Spleen (tissue), 11 donors: ENCODE measurements around the gene GINS2. TPM values are rescaled to one million over a fixed set of nuclear protein-coding genes. Genes with fewer than 3 reads are reported as not detected.

Experiments used
- DNase-seq: peaks from one replicate; pipeline ENCODE4 v3.0.0-alpha.2; 2020
- H3K27ac ChIP-seq, 8 donors: fragments of 200-600 bp; sonication (generic) in 7 of 8; 1 replicate in 4 of 8; 2 replicates in 4 of 8; pipeline versions ENCODE4 v1.5.0 to v1.8.0; 2016 to 2021; ENCODE audit warnings: inconsistent platforms in 4 of 8, mild to moderate bottlenecking in 4 of 8, moderate library complexity in 1 of 8
- H3K27me3 ChIP-seq, 7 donors: fragments of 200-600 bp; sonication (generic) in 6 of 7; replicated peaks in 1 of 7; 1 replicate in 4 of 7; 2 replicates in 3 of 7; pipeline versions ENCODE4 v1.5.0 to v1.8.0; 2016 to 2021; ENCODE audit warnings: inconsistent platforms in 3 of 7, mild to moderate bottlenecking in 1 of 7
- H3K36me3 ChIP-seq, 6 donors: fragments of 200-600 bp; sonication (generic) in 5 of 6; 1 replicate in 4 of 6; 2 replicates in 2 of 6; pipeline versions ENCODE4 v1.5.0 to v1.8.0; 2016 to 2021; ENCODE audit warnings: inconsistent platforms in 2 of 6
- H3K4me1 ChIP-seq, 6 donors: fragments of 200-600 bp; sonication (generic) in 5 of 6; 1 replicate in 3 of 6; 2 replicates in 3 of 6; pipeline versions ENCODE4 v1.5.0 to v1.8.0; 2016 to 2021; ENCODE audit warnings: inconsistent platforms in 3 of 6
- H3K4me3 ChIP-seq, 8 donors: fragments of 200-600 bp; sonication (generic) in 7 of 8; 1 replicate in 4 of 8; 2 replicates in 4 of 8; pipeline versions ENCODE4 v1.5.0 to v1.8.0; 2016 to 2021; ENCODE audit warnings: inconsistent platforms in 4 of 8, mild to moderate bottlenecking in 4 of 8, moderate library complexity in 2 of 8
- H3K9me3 ChIP-seq, 8 donors: fragments of 200-600 bp; sonication (generic) in 7 of 8; 1 replicate in 4 of 8; 2 replicates in 4 of 8; pipeline versions ENCODE4 v1.5.0 to v1.8.0; 2016 to 2021; ENCODE audit warnings: inconsistent platforms in 4 of 8
- POLR2A ChIP-seq, 3 donors: fragments of 450-650 bp; IDR thresholded peaks; one replicate each; pipeline ENCODE4 v1.5.1; 2017; ENCODE audit warnings: antibody characterized with exemption in 3 of 3, mild to moderate bottlenecking in 1 of 3
- POLR2AphosphoS5 ChIP-seq, 3 donors: sonication (generic); formaldehyde crosslinking; IDR thresholded peaks; one replicate each; pipeline ENCODE4 v1.5.1; 2017; ENCODE audit warnings: antibody characterized with exemption in 3 of 3
- WGBS, 5 donors: extraction: QIAGEN DNeasy Blood & Tissue Kit in 3 of 5; methylation state at CpG; one replicate each; pipeline versions ENCODE4 v1.1.5 to v1.1.7; 2013 to 2018; 5-methylcytosine and 5-hydroxymethylcytosine counted together
- intact Hi-C: fragments of 100-400 bp; cut with DNase I; formaldehyde crosslinking; loops from one replicate; pipeline ENCODE4 v1.15.0; 2023; ENCODE audit warnings: low total_unique reads
- polyA plus RNA-seq, 3 donors: library from polyadenylated mRNA; stranded (reverse); fragments of 200-250 nt; gene quantifications; one replicate each; pipeline ENCODE4 v1.2.1, GENCODE V29; 2013
- total RNA-seq, 7 donors: library from RNA; depleted of rRNA in 3 of 7; stranded (reverse); fragments of >200 nt in 3 of 7; fragmentation: NEBNext Ultra II Directional in 4 of 7; extraction: Animal tissue kit (Norgen Biotek cat#: 25700) in 4 of 7; gene quantifications; one replicate each; pipeline versions ENCODE4 v1.1.0 to v1.2.1, GENCODE V29; 2016 to 2021
- TF ChIP-seq, protein P1 (sequence below), 11 experiments: fragments of 200-600 bp in 7 of 11; fragments of 450-650 bp in 4 of 11; sonication (generic) in 4 of 11; IDR thresholded peaks in 8 of 11; conservative IDR thresholded peaks in 3 of 11; 1 replicate in 7 of 11; 2 replicates in 4 of 11; pipeline versions ENCODE4 v1.4.0 to v1.8.0; 2016 to 2021; ENCODE audit warnings: antibody characterized with exemption in 11 of 11, inconsistent platforms in 4 of 11, mild to moderate bottlenecking in 1 of 11
- donor health status: healthy with polysubstance abuse.
- donor health status: DM: no; HTN: no; CAD: no; lungs with moderate emphysema.
- donor health status: DM: no; HTN: no; CAD: no.
- donor health status: Bipolar disorder and iron deficiency.
- donor health status: healthy.
- donor health status: DM: no; HTN: no; CAD: no.
- donor health status: DM: yes; HTN: yes; CAD: no.

The GINS2 gene
- total and polyA plus RNA-seq, 10 donors: 1.0 to 7.0 (median 2.3) TPM

DNA sequence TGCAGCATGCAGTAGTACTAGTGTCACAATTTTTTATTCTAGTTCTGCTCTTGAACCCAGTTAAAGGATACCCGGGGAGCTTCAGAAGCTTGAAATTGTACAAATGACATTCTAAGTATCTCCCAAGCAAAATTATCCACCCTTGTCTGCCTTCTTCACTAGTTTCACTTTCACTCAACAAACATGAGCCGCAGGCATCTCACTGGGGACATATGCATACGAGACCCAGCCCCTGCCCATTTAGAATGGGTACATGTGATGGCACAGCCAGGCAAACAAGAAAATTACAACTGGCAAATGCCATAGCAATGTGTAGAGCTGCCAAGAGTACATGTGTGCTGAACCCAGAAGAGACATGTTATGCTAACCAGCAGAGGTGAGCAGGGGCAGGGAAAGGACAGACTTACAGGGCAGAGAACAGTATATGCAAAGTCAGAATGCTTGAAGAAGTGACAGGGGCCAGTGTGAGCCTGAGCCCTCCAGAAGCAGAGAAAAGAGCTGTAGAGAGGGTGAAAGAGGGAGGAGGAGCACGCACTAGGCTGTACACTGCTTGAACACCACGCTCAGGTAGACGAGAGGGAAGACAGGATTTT lies 8.3 kb downstream of the GINS2 start:
- Histone ChIP-seq H3K27ac (peak overlapping the region in 3 of 8 donors; percentile 16 to 35 (median 31)), H3K9me3 (no peaks in the 10 kb centered on the region), H3K27me3 (no peaks in the 10 kb centered on the region), H3K4me3 (peak overlapping the region in 2 of 8 donors; percentile 9 to 24), H3K4me1 (peaks cover 6 to 25% (median 15%) of the 10 kb centered on the region in 6 donors), H3K36me3 (peaks cover 0 to 48% (median 17%) of the 10 kb centered on the region in 6 donors)
- WGBS, 5 donors: 60 to 78% (median 66%) methylated on average over 6 of the region's 6 CpGs
- DNase-seq: peak; percentile 30
- intact Hi-C loops: no loop called here
- TF ChIP-seq POLR2AphosphoS5 (IDR thresholded peaks at IDR 0.05) (no peak), POLR2A (IDR thresholded peaks at IDR 0.05) (no peak)
- TF ChIP-seq, protein P1, sequence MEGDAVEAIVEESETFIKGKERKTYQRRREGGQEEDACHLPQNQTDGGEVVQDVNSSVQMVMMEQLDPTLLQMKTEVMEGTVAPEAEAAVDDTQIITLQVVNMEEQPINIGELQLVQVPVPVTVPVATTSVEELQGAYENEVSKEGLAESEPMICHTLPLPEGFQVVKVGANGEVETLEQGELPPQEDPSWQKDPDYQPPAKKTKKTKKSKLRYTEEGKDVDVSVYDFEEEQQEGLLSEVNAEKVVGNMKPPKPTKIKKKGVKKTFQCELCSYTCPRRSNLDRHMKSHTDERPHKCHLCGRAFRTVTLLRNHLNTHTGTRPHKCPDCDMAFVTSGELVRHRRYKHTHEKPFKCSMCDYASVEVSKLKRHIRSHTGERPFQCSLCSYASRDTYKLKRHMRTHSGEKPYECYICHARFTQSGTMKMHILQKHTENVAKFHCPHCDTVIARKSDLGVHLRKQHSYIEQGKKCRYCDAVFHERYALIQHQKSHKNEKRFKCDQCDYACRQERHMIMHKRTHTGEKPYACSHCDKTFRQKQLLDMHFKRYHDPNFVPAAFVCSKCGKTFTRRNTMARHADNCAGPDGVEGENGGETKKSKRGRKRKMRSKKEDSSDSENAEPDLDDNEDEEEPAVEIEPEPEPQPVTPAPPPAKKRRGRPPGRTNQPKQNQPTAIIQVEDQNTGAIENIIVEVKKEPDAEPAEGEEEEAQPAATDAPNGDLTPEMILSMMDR (IDR thresholded peaks at IDR 0.05 in 8 of 11, conservative IDR thresholded peaks at IDR 0.05 in 3 of 11): no peak

DNA sequence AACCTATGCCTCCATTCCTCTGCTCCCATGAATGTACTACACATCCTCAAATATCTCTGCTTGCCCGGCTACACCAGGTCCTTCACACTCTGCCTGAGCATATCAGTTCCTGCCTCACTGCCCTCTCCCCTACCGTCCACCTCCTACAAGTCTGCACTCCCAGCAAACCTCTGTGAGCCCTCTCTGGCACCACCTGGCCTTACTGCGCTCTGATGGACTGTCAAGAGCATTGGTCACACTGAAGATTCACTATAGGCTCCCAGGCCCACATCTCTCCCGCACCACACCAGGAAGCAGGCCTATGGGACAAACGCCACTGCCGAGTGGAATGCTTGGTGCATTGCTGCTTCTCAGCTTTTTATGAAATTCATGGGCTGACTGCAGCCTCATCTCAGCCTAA lies 8.9 kb downstream of the GINS2 start:
- DNase-seq: peak; percentile 57
- no peaks in the 10 kb centered on the region for H3K27me3 ChIP-seq
- no peaks in the 10 kb centered on the region for H3K9me3 ChIP-seq
- H3K4me3 ChIP-seq: peak overlapping the region in 1 of 8 donors; percentile 9
- 76 to 95% (median 86%) methylated on average over 6 of the region's 6 CpGs for WGBS, 5 donors
- peak overlapping the region in 2 of 8 donors; percentile 31 to 35 for H3K27ac ChIP-seq
- intact Hi-C loops: no loop called here
- TF ChIP-seq POLR2AphosphoS5 (IDR thresholded peaks at IDR 0.05): no peak
- TF ChIP-seq POLR2A (IDR thresholded peaks at IDR 0.05): no peak
- TF ChIP-seq, protein P1 (IDR thresholded peaks at IDR 0.05 in 8 of 11, conservative IDR thresholded peaks at IDR 0.05 in 3 of 11): no peak
- peaks cover 6 to 31% (median 18%) of the 10 kb centered on the region in 6 donors for H3K4me1 ChIP-seq
- peaks cover 0 to 53% (median 20%) of the 10 kb centered on the region in 6 donors for H3K36me3 ChIP-seq

DNA sequence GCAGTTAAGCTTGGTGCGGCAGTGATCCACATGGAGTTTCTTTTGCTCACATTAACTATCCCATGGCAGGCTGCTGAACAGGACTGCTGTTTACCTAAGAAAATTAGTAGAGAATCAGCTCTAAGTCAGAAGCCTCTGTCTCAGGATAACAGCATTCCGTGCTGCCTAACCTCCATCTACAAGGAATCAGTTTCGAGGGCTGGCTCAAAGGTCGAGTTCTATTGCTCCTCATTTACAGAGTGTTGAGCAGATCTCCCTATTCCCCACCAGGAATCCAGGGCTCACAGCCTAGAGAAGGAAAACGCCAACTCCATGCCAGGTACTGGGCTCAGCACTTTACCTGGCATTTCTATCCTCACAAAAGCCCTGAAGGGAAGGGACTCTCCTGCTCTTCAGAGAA lies 9.9 kb downstream of the GINS2 start:
- Histone ChIP-seq H3K9me3 (no peaks in the 10 kb centered on the region), H3K36me3 (peaks cover 0 to 64% (median 29%) of the 10 kb centered on the region in 6 donors), H3K4me1 (peaks cover 6 to 41% (median 27%) of the 10 kb centered on the region in 6 donors), H3K27me3 (no peaks in the 10 kb centered on the region), H3K4me3 (no peak overlapping the region), H3K27ac (no peak overlapping the region)
- intact Hi-C loops: no loop called here
- 94 to 99% (median 96%) methylated on average over 5 of the region's 5 CpGs for WGBS, 5 donors
- no peak for TF ChIP-seq POLR2AphosphoS5 (IDR thresholded peaks at IDR 0.05)
- no peak for TF ChIP-seq POLR2A (IDR thresholded peaks at IDR 0.05)
- TF ChIP-seq, protein P1 (IDR thresholded peaks at IDR 0.05 in 8 of 11, conservative IDR thresholded peaks at IDR 0.05 in 3 of 11): no peak
- DNase-seq: peak; percentile 19

DNA sequence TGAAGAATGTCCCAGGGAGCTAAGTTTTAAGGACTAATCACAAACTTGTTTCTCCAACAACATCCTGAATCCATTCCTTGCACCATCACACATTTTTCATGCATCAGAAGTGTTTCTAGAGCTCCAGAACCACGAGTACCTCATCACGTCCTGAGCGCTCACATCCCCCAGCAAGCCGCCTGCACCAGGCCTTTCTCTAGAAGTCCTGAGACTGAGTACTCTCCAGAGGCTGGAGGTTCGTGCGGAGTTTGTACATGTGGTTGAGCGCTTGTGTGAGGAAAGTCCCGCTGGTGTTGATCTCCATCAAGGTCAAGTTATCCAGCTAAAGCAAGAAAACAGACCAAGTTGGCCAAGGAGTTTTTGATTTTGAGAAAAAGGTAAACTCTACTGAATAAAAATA lies 10.7 kb downstream of the GINS2 start:
- Histone ChIP-seq H3K27me3 (no peaks in the 10 kb centered on the region), H3K9me3 (no peaks in the 10 kb centered on the region), H3K27ac (no peak overlapping the region), H3K36me3 (peaks cover under 1 to 72% (median 31%) of the 10 kb centered on the region in 6 donors), H3K4me3 (no peak overlapping the region), H3K4me1 (peaks cover 6 to 49% (median 30%) of the 10 kb centered on the region in 6 donors)
- WGBS, 5 donors: 86 to 96% (median 87%) methylated on average over 8 of the region's 8 CpGs
- intact Hi-C loops: no loop called here
- TF ChIP-seq, protein P1 (IDR thresholded peaks at IDR 0.05 in 8 of 11, conservative IDR thresholded peaks at IDR 0.05 in 3 of 11): no peak
- no peak for TF ChIP-seq POLR2AphosphoS5 (IDR thresholded peaks at IDR 0.05)
- no peak for TF ChIP-seq POLR2A (IDR thresholded peaks at IDR 0.05)
- DNase-seq: peak; percentile 20
